Peyer's patch (tissue), 4 donors: ENCODE data around the gene TTLL12.

ENCODE experiments used
- POLR2A ChIP-seq, 2 donors: fragments of 450-650 bp; IDR thresholded peaks; one replicate each; pipeline ENCODE4 v1.5.1; 2017; ENCODE audit warnings: antibody characterized with exemption in 2 of 2, mild to moderate bottlenecking in 2 of 2, moderate library complexity in 2 of 2
- TF ChIP-seq, protein P1 (sequence below), 6 experiments: fragments of 450-650 bp in 4 of 6; fragments of 200-600 bp in 2 of 6; sonication (generic) in 1 of 6; IDR thresholded peaks; one replicate each; pipeline ENCODE4 v1.5.1; 2017 to 2019; ENCODE audit warnings: antibody characterized with exemption in 6 of 6, mild to moderate bottlenecking in 3 of 6, moderate library complexity in 1 of 6

DNA sequence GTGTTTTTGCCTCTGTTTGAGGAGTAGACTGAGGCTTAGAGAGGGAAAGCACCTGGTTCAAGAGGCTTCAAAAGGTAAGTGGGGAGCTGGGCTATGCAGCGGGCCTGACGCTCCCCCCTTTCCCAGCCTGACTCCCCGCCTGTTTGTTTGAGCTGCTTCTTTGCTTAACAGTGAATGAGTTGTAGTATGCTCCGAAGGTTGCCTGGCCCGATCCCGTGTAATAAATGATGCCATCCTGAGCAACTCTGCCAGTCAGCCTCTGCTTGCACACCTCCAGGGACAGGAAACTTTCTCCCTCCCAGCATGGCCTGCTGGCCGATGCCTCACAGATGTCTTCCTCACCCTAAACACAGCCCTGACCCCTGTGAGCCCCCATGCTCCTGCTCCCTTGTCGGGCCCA lies 45.5 kb upstream of the TTLL12 start:
- TF ChIP-seq, protein P1, sequence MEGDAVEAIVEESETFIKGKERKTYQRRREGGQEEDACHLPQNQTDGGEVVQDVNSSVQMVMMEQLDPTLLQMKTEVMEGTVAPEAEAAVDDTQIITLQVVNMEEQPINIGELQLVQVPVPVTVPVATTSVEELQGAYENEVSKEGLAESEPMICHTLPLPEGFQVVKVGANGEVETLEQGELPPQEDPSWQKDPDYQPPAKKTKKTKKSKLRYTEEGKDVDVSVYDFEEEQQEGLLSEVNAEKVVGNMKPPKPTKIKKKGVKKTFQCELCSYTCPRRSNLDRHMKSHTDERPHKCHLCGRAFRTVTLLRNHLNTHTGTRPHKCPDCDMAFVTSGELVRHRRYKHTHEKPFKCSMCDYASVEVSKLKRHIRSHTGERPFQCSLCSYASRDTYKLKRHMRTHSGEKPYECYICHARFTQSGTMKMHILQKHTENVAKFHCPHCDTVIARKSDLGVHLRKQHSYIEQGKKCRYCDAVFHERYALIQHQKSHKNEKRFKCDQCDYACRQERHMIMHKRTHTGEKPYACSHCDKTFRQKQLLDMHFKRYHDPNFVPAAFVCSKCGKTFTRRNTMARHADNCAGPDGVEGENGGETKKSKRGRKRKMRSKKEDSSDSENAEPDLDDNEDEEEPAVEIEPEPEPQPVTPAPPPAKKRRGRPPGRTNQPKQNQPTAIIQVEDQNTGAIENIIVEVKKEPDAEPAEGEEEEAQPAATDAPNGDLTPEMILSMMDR (IDR thresholded peaks at IDR 0.05): no peak
- TF ChIP-seq POLR2A (IDR thresholded peaks at IDR 0.05): no peak
